Measurements from ENCODE around the gene TTLL11.

Gene TTLL11

GRCh38 chr9:121853617-121854395, 239.3 kb downstream of the TTLL11 start:
- in situ Hi-C loops (cut with HindIII; ENCODE audit: low pct_ligation_motif_present, low sequenced_read_pairs) = no loop called here
- TF ChIP-seq, protein P1, sequence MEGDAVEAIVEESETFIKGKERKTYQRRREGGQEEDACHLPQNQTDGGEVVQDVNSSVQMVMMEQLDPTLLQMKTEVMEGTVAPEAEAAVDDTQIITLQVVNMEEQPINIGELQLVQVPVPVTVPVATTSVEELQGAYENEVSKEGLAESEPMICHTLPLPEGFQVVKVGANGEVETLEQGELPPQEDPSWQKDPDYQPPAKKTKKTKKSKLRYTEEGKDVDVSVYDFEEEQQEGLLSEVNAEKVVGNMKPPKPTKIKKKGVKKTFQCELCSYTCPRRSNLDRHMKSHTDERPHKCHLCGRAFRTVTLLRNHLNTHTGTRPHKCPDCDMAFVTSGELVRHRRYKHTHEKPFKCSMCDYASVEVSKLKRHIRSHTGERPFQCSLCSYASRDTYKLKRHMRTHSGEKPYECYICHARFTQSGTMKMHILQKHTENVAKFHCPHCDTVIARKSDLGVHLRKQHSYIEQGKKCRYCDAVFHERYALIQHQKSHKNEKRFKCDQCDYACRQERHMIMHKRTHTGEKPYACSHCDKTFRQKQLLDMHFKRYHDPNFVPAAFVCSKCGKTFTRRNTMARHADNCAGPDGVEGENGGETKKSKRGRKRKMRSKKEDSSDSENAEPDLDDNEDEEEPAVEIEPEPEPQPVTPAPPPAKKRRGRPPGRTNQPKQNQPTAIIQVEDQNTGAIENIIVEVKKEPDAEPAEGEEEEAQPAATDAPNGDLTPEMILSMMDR (IDR thresholded peaks at IDR 0.05; ENCODE audit: low read depth, low read length, missing control alignments) = no peak
- Histone ChIP-seq H3K4me3 (ENCODE audit: low read depth, low read length) (no peak overlapping the region), H3K27ac (no peak overlapping the region), H3K36me3 (replicated peaks) (no peaks in the 10 kb centered on the region), H3K27me3 (replicated peaks) (no peaks in the 10 kb centered on the region)
- DNase-seq = no peak

GRCh38 chr9:121852651-121853616, 240.2 kb downstream of the TTLL11 start:
- TF ChIP-seq, protein P1 (IDR thresholded peaks at IDR 0.05; ENCODE audit: low read depth, low read length, missing control alignments) = no peak
- in situ Hi-C loops (cut with HindIII; ENCODE audit: low pct_ligation_motif_present, low sequenced_read_pairs) = no loop called here
- H3K4me3 ChIP-seq (ENCODE audit: low read depth, low read length) = no peak overlapping the region
- no peak for DNase-seq
- no peak overlapping the region for H3K27ac ChIP-seq
- no peaks in the 10 kb centered on the region for H3K36me3 ChIP-seq (replicated peaks)
- H3K27me3 ChIP-seq (replicated peaks) = no peaks in the 10 kb centered on the region

DNA sequence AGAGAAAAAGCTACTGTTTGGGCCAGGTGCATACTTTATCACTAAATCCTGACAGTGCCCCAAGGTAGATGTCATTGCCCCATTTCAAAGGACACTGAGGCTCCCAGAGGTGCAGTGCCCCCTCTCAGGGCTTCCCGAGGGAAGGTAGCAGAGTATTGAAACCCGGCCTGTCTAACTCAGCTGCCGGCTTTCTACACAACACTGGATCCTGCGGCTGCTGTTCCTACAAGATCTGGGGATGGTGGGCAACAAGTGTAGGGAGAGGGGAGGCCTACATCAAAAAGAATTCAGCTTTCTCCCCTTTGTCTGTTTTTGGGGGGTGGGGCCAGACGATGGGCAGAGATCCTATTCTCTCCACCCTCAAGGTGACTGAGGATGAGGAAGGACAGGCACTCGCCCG, 240.9 kb downstream of the TTLL11 start:
- in situ Hi-C loops (cut with HindIII; ENCODE audit: low pct_ligation_motif_present, low sequenced_read_pairs) = no loop called here

GRCh38 chr9:121851641-121852091, 241.4 kb downstream of the TTLL11 start:
- TF ChIP-seq, protein P1 (IDR thresholded peaks at IDR 0.05; ENCODE audit: low read depth, low read length, missing control alignments) = no peak
- DNase-seq = no peak
- no peaks in the 10 kb centered on the region for H3K27me3 ChIP-seq (replicated peaks)
- H3K27ac ChIP-seq = no peak overlapping the region
- H3K4me3 ChIP-seq (ENCODE audit: low read depth, low read length) = no peak overlapping the region
- no peaks in the 10 kb centered on the region for H3K36me3 ChIP-seq (replicated peaks)
- in situ Hi-C loops (cut with HindIII; ENCODE audit: low pct_ligation_motif_present, low sequenced_read_pairs) = no loop called here

More for the DNA sequence above, 240.9 kb downstream of the TTLL11 start:
- no peak overlapping the region for H3K27ac ChIP-seq
- H3K36me3 ChIP-seq (replicated peaks) = no peaks in the 10 kb centered on the region
- TF ChIP-seq, protein P1 (IDR thresholded peaks at IDR 0.05; ENCODE audit: low read depth, low read length, missing control alignments) = no peak
- no peak overlapping the region for H3K4me3 ChIP-seq (ENCODE audit: low read depth, low read length)
- DNase-seq = no peak
- H3K27me3 ChIP-seq (replicated peaks) = no peaks in the 10 kb centered on the region

DNA sequence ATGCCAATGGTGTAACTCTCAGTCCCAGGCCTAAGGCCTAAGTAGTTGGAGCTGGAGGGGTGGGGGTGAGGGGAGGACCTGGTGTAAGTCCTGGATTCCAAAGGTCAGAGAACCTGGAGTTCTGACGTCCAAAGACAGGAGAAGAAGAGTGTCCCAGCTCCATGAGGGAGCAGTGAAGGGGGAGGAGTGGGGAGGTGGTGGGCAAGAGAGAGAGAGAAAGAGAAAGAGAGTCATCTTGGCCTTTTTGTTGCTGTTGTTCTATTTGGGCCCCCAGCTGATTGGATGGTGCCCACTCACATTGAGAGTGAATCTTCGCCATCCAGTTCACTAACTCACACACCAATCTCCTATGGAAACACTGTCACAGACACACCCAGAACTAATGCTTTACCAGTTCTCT, 242.7 kb downstream of the TTLL11 start:
- no peaks in the 10 kb centered on the region for H3K36me3 ChIP-seq (replicated peaks)
- DNase-seq = no peak
- H3K4me3 ChIP-seq (ENCODE audit: low read depth, low read length) = no peak overlapping the region
- no peak overlapping the region for H3K27ac ChIP-seq
- TF ChIP-seq, protein P1 (IDR thresholded peaks at IDR 0.05; ENCODE audit: low read depth, low read length, missing control alignments) = no peak
- no peaks in the 10 kb centered on the region for H3K27me3 ChIP-seq (replicated peaks)
- in situ Hi-C loops (cut with HindIII; ENCODE audit: low pct_ligation_motif_present, low sequenced_read_pairs) = no loop called here
